Measurements from ENCODE around the gene LRRC4C.

- TF ChIP-seq CTCF (IDR thresholded peaks at IDR 0.05) (no peak), POLR2A (IDR thresholded peaks at IDR 0.05) (no peak)
These were observed 1078.6 kb downstream of the LRRC4C start for GRCh38 chr11:40380835-40381234.

All from Peyer's patch (tissue), 4 donors.